Neural cell (in vitro differentiated cells): ENCODE measurements around the gene SYT4.

ENCODE experiments used
- CTCF ChIP-seq: fragments of 450-650 bp; IDR thresholded peaks from 2 replicates; pipeline ENCODE4 v1.5.1; 2014; ENCODE audit warnings: antibody characterized with exemption, mild to moderate bottlenecking, moderate library complexity; ENCODE audit not compliant: poor library complexity, severe bottlenecking
- EZH2 ChIP-seq: fragments of 200-600, 300-800 bp; shearing (Covaris generic), sonication (generic); IDR thresholded peaks from 2 replicates; pipeline ENCODE4 v1.6.1; 2014; ENCODE audit warnings: antibody characterized with exemption, low read length, borderline replicate concordance, mild to moderate bottlenecking; ENCODE audit not compliant: insufficient read depth, poor library complexity, severe bottlenecking
- MXI1 ChIP-seq: fragments of 450-650 bp; conservative IDR thresholded peaks from 2 replicates; pipeline ENCODE4 v1.6.1; 2014; ENCODE audit warnings: antibody characterized with exemption, mild to moderate bottlenecking; ENCODE audit not compliant: poor library complexity, severe bottlenecking
- POLR2AphosphoS5 ChIP-seq: IDR thresholded peaks from 2 replicates; pipeline ENCODE4 v1.6.1; 2012
- REST ChIP-seq: IDR thresholded peaks from 2 replicates; pipeline ENCODE4 v1.6.1; 2012; ENCODE audit warnings: borderline replicate concordance
- SMC3 ChIP-seq: fragments of 450-650 bp; conservative IDR thresholded peaks from 2 replicates; pipeline ENCODE4 v1.6.1; 2014; ENCODE audit warnings: antibody characterized with exemption, mild to moderate bottlenecking, moderate library complexity; ENCODE audit not compliant: poor library complexity
- TAF1 ChIP-seq: IDR thresholded peaks from 2 replicates; pipeline ENCODE4 v1.6.1; 2012; ENCODE audit warnings: low read depth

GRCh38 chr18:43274526-43274925 lies 2.8 kb downstream of the SYT4 start:
- no peak for TF ChIP-seq CTCF
- TF ChIP-seq EZH2, result no peak
- TF ChIP-seq SMC3, result no peak
- no peak for TF ChIP-seq REST
- no peak for TF ChIP-seq TAF1
- TF ChIP-seq MXI1, result no peak
- no peak for TF ChIP-seq POLR2AphosphoS5
